ENCODE results near the gene CPZ. TPM values are rescaled to one million over a fixed set of nuclear protein-coding genes. Genes with fewer than 3 reads are reported as not detected.
A peak's percentile ranks its signal among the peaks of the same experiment; 100 is the strongest.

Gene CPZ
- total RNA-seq, 3 donors from 2014 or later: 0.63 to 2.6 (median 0.81) TPM

GRCh38 chr4:8595237-8596087 lies 2.9 kb downstream of the CPZ start:
- intact Hi-C loops (cut with DNase I, micrococcal nuclease): no loop called here
- no peaks in the 10 kb centered on the region for H3K36me3 ChIP-seq (ENCODE audit: low read depth)
- no peak overlapping the region for H3K4me3 ChIP-seq
- DNase-seq (peak in 2 of 3 donors; percentile 26 to 43), ATAC-seq (peak; percentile 26)
- TF ChIP-seq, protein P1, sequence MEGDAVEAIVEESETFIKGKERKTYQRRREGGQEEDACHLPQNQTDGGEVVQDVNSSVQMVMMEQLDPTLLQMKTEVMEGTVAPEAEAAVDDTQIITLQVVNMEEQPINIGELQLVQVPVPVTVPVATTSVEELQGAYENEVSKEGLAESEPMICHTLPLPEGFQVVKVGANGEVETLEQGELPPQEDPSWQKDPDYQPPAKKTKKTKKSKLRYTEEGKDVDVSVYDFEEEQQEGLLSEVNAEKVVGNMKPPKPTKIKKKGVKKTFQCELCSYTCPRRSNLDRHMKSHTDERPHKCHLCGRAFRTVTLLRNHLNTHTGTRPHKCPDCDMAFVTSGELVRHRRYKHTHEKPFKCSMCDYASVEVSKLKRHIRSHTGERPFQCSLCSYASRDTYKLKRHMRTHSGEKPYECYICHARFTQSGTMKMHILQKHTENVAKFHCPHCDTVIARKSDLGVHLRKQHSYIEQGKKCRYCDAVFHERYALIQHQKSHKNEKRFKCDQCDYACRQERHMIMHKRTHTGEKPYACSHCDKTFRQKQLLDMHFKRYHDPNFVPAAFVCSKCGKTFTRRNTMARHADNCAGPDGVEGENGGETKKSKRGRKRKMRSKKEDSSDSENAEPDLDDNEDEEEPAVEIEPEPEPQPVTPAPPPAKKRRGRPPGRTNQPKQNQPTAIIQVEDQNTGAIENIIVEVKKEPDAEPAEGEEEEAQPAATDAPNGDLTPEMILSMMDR (IDR thresholded peaks at IDR 0.05): no peak
- H3K9me3 ChIP-seq: no peaks in the 10 kb centered on the region
- H3K4me1 ChIP-seq (ENCODE audit: low read depth): no peaks in the 10 kb centered on the region

DNA sequence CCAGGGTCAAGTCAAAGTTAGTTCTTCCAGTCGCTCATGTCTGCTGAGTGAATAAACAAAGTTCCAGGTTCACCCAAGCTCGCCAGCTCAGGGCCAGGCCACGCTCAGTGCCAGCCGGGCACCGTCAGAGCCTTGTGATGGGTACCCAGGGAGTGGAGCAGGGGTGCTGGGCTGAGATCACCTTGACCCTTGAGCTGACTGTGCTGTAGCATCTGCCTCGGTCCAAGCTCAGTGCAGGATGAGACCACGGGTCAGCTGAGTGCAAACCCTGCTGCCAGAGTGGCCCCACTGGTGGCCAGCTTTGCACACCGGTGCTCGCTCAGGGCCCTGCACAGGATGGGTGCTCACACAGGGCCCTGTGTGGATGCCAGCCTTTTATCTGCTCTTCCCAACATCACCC lies 4.3 kb downstream of the CPZ start:
- Histone ChIP-seq H3K4me1 (ENCODE audit: low read depth) (no peaks in the 10 kb centered on the region), H3K4me3 (no peak overlapping the region), H3K36me3 (ENCODE audit: low read depth) (no peaks in the 10 kb centered on the region), H3K9me3 (no peaks in the 10 kb centered on the region)
- no peak for ATAC-seq
- no peak for DNase-seq
- TF ChIP-seq, protein P1 (IDR thresholded peaks at IDR 0.05): no peak
- intact Hi-C loops (cut with DNase I, micrococcal nuclease): no loop called here

DNA sequence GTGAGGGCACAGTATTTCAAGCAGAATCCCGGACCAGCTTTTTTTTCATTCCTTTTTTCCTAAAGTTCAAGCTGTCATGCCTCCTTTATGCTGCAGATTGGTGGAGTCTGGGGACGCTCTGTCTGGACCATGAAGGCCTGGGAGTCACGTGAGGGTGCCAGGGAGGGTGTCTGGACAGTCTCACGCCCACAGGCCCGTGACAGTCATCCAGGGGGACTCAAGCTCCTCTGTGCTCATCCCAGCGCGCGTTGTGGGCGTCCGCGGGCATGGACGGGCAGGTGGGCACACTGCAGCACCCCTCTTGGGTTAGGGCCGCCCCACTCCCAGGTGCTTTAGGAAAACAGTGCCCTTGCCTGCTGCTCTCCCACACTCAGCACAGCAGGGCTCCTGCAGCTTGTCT lies 4.8 kb downstream of the CPZ start:
- intact Hi-C loops (cut with DNase I, micrococcal nuclease): no loop called here
- Histone ChIP-seq H3K36me3 (ENCODE audit: low read depth) (no peaks in the 10 kb centered on the region), H3K4me1 (ENCODE audit: low read depth) (no peaks in the 10 kb centered on the region), H3K9me3 (no peaks in the 10 kb centered on the region), H3K4me3 (no peak overlapping the region)
- DNase-seq: no peak
- TF ChIP-seq, protein P1 (IDR thresholded peaks at IDR 0.05): no peak
- ATAC-seq: no peak

- Histone ChIP-seq H3K9me3 (no peaks in the 10 kb centered on the region), H3K4me3 (no peak overlapping the region), H3K36me3 (ENCODE audit: low read depth) (no peaks in the 10 kb centered on the region), H3K4me1 (ENCODE audit: low read depth) (no peaks in the 10 kb centered on the region)
- no peak for DNase-seq
- ATAC-seq: no peak
- intact Hi-C loops (cut with DNase I, micrococcal nuclease): no loop called here
- TF ChIP-seq, protein P1 (IDR thresholded peaks at IDR 0.05): no peak
These were observed 5.2 kb downstream of the CPZ start for GRCh38 chr4:8597791-8598190.

DNA sequence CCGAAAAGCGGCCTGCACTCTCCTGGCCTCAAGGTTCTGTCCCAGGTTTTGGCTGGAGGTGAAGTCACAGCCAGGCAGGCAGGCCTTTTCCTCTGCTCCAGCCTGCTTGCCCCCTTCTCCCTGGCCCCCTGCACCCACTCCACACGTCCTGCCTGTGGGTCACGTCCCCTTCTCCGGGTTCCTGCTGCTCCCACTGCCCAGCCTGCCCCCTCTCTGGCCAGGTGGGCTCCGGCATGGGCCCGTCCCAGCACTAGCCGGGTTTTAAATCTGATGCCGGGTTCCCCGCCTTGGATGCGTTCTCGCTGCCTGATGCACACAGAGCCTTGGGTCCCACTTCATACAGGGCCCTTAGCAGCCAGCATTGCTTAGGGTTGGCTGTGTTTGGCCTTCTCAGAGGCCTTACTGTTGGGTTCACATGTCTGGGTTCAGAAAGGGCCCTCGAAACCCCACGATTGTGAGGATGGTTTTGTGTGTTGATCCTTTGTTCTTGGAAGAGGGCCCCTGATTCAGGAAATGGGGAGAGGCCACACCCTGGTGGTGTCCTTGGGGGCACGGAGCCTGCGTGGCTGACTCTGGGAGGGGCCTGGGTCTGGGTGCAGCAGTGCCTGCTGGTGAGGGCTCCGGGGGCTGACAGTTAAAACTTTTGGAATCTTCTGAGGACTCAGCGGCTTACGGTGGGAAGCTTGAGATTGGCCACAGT lies 6.0 kb downstream of the CPZ start:
- Histone ChIP-seq H3K4me1 (ENCODE audit: low read depth) (no peaks in the 10 kb centered on the region), H3K9me3 (no peaks in the 10 kb centered on the region), H3K36me3 (ENCODE audit: low read depth) (no peaks in the 10 kb centered on the region), H3K4me3 (no peak overlapping the region)
- DNase-seq (no peak), ATAC-seq (no peak)
- TF ChIP-seq, protein P1 (IDR thresholded peaks at IDR 0.05): no peak
- intact Hi-C loops (cut with DNase I, micrococcal nuclease): no loop called here
